Ovary (tissue), 9 donors: Measurements from ENCODE around the gene FAM216B. TPM values are rescaled to one million over a fixed set of nuclear protein-coding genes. Genes with fewer than 3 reads are reported as not detected.
"Not testable (repeated sequence)": the region's sequence is repeated elsewhere in the genome, so short reads cannot be mapped to it uniquely, and the experiment has no call there.

ENCODE experiments used
- DNase-seq, 5 donors: peaks; one replicate each; pipeline ENCODE4 v3.0.0-alpha.2; 2019 to 2020
- H3K27ac ChIP-seq, 2 donors: fragments of 200-600 bp; one replicate each; pipeline versions ENCODE4 v1.5.1 to v1.8.0; 2019 to 2022
- H3K27me3 ChIP-seq: fragments of 200-600 bp; one replicate; pipeline ENCODE4 v1.8.0; 2022
- H3K36me3 ChIP-seq: fragments of 200-600 bp; sonication (generic); one replicate; pipeline ENCODE4 v1.5.1; 2019
- H3K4me1 ChIP-seq: one replicate; pipeline ENCODE4 v1.8.1; 2013; ENCODE audit warnings: mild to moderate bottlenecking, moderate library complexity; ENCODE audit not compliant: insufficient read depth
- H3K4me3 ChIP-seq: fragments of 200-600 bp; sonication (generic); one replicate; pipeline ENCODE4 v1.5.1; 2017
- H3K9me3 ChIP-seq, 2 donors: fragments of 200-600 bp in 1 of 2; sonication (generic) in 1 of 2; one replicate each; pipeline versions ENCODE4 v1.5.1 to v1.8.1; 2013 to 2019; ENCODE audit warnings: mild to moderate bottlenecking in 1 of 2, moderate library complexity in 1 of 2
- CTCF ChIP-seq, 3 donors: fragments of 450-650 bp in 2 of 3; fragments of 200-600 bp in 1 of 3; IDR thresholded peaks; one replicate each; pipeline versions ENCODE4 v1.5.1 to v1.8.0; 2016 to 2022; ENCODE audit warnings: antibody characterized with exemption in 3 of 3, mild to moderate bottlenecking in 1 of 3
- EP300 ChIP-seq: sonication (generic); formaldehyde crosslinking; IDR thresholded peaks from one replicate; pipeline ENCODE4 v1.6.1; 2017; ENCODE audit warnings: antibody characterized with exemption
- POLR2A ChIP-seq: fragments of 450-650 bp; IDR thresholded peaks from one replicate; pipeline ENCODE4 v1.6.1; 2017; ENCODE audit warnings: antibody characterized with exemption, mild to moderate bottlenecking, moderate library complexity
- WGBS, 3 donors: extraction: QIAGEN DNeasy Blood & Tissue Kit in 1 of 3; methylation state at CpG; one replicate each; pipeline versions ENCODE4 v1.1.5 to v1.1.7; 2013 to 2017; 5-methylcytosine and 5-hydroxymethylcytosine counted together
- intact Hi-C, 4 donors: fragments of 100-400 bp; cut with DNase I; formaldehyde crosslinking; loops; one replicate each; pipeline versions ENCODE4 v1.11.0 to v1.15.1; 2022 to 2023
- polyA plus RNA-seq, 2 donors: library from polyadenylated mRNA; stranded (reverse); fragments of 200-250 nt in 1 of 2; fragments of 350-450 nt in 1 of 2; fragmentation: Illumina TruSeq in 1 of 2; extraction: RNeasy Lipid Tissue Mini Kit (QIAGEN cat#74804) in 1 of 2; gene quantifications; one replicate each; pipeline ENCODE4 v1.2.3, GENCODE V29; 2013 to 2014
- total RNA-seq, 7 donors: library from RNA; depleted of rRNA in 2 of 7; stranded (reverse); fragments of >200 nt in 2 of 7; fragmentation: NEBNext Ultra II Directional in 3 of 7; extraction: Animal tissue kit (Norgen Biotek cat#: 25700) in 3 of 7; gene quantifications; one replicate each; pipeline versions ENCODE4 v1.1.0 to v1.2.4, GENCODE V29; 2016 to 2023
- donor health status: DM: no; HTN: no; CAD: no; lungs with moderate emphysema.
- donor health status: DM: no; HTN: no; CAD: no.
- donor health status: Bipolar disorder and iron deficiency.
- donor health status: DM: yes; HTN: yes; CAD: no.
- donor health status: DM: no; HTN: no; CAD: no.
- donor health status: DM: yes; HTN: yes; CAD: no.

FAM216B gene
- total and polyA plus RNA-seq, 9 donors: 0.01 to 32.6 (median 0.79) TPM; not detected in 1

- no peaks in the 10 kb centered on the region for H3K9me3 ChIP-seq
- no peaks in the 10 kb centered on the region for H3K27me3 ChIP-seq
- TF ChIP-seq POLR2A (no peak), EP300 (no peak), CTCF (IDR thresholded peaks at IDR 0.05) (no peak)
- DNase-seq: no peak
- H3K4me3 ChIP-seq: no peak overlapping the region
- H3K27ac ChIP-seq: no peak overlapping the region
- H3K36me3 ChIP-seq: no peaks in the 10 kb centered on the region
- intact Hi-C loops: no loop called here
- H3K4me1 ChIP-seq: no peaks in the 10 kb centered on the region
These were observed 33.5 kb downstream of the FAM216B start for GRCh38 chr13:42814868-42815267.

- Histone ChIP-seq H3K9me3 (no peaks in the 10 kb centered on the region), H3K36me3 (no peaks in the 10 kb centered on the region), H3K4me1 (no peaks in the 10 kb centered on the region), H3K27me3 (no peaks in the 10 kb centered on the region), H3K27ac (no peak overlapping the region), H3K4me3 (no peak overlapping the region)
- TF ChIP-seq CTCF (IDR thresholded peaks at IDR 0.05): no peak
- no peak for TF ChIP-seq POLR2A
- no peak for TF ChIP-seq EP300
- no peak for DNase-seq
- intact Hi-C loops: no loop called here
- WGBS, 3 donors: 13 to 40% (median 19%) methylated on average over 3 of the region's 3 CpGs
These were observed 34.3 kb downstream of the FAM216B start for GRCh38 chr13:42815681-42816080.

GRCh38 chr13:42816538-42816937, 35.2 kb downstream of the FAM216B start:
- Histone ChIP-seq H3K9me3 (no peaks in the 10 kb centered on the region), H3K4me3 (no peak overlapping the region), H3K36me3 (no peaks in the 10 kb centered on the region), H3K27me3 (no peaks in the 10 kb centered on the region), H3K4me1 (no peaks in the 10 kb centered on the region), H3K27ac (no peak overlapping the region)
- 97 to 100% (median 98%) methylated on average over 2 of the region's 2 CpGs for WGBS, 3 donors
- DNase-seq: no peak
- intact Hi-C loops: no loop called here
- TF ChIP-seq CTCF (IDR thresholded peaks at IDR 0.05) (no peak), EP300 (no peak), POLR2A (no peak)

- DNase-seq, H3K27ac ChIP-seq, H3K4me1 ChIP-seq, H3K9me3 ChIP-seq, intact Hi-C loops, H3K27me3 ChIP-seq, H3K4me3 ChIP-seq, H3K36me3 ChIP-seq: not testable (repeated sequence)
- WGBS, 3 donors: 53 to 85% (median 82%) methylated on average over 1 of the region's 1 CpG
These were observed 38.3 kb downstream of the FAM216B start for GRCh38 chr13:42819687-42820086.

- 42 to 55% (median 43%) methylated on average over 4 of the region's 4 CpGs for WGBS, 3 donors
- Histone ChIP-seq H3K4me1 (no peaks in the 10 kb centered on the region), H3K9me3 (no peaks in the 10 kb centered on the region), H3K36me3 (no peaks in the 10 kb centered on the region), H3K27ac (no peak overlapping the region), H3K27me3 (no peaks in the 10 kb centered on the region), H3K4me3 (no peak overlapping the region)
- intact Hi-C loops: no loop called here
- no peak for TF ChIP-seq EP300
- no peak for TF ChIP-seq POLR2A
- no peak for TF ChIP-seq CTCF (IDR thresholded peaks at IDR 0.05)
- no peak for DNase-seq
These were observed 39.1 kb downstream of the FAM216B start for GRCh38 chr13:42820451-42820850.
